Left ventricle myocardium inferior (tissue), 1 donor: Measurements from ENCODE around the gene HNF1B. TPM values are rescaled to one million over a fixed set of nuclear protein-coding genes. Genes with fewer than 3 reads are reported as not detected.
A peak's percentile ranks its signal among the peaks of the same experiment; 100 is the strongest.

Experiments
- DNase-seq: peaks from one replicate; pipeline ENCODE4 v3.0.0-alpha.2; 2020
- H3K27ac ChIP-seq: fragments of 200-600 bp; replicated peaks from 2 replicates; pipeline ENCODE4 v1.8.0; 2021
- H3K27me3 ChIP-seq: fragments of 200-600 bp; 2 replicates; pipeline ENCODE4 v1.8.0; 2021; ENCODE audit warnings: low read depth
- H3K36me3 ChIP-seq: fragments of 200-600 bp; 2 replicates; pipeline ENCODE4 v1.8.0; 2021
- H3K4me1 ChIP-seq: fragments of 200-600 bp; 2 replicates; pipeline ENCODE4 v1.8.0; 2021
- H3K4me3 ChIP-seq: fragments of 200-600 bp; 2 replicates; pipeline ENCODE4 v1.8.0; 2021; ENCODE audit warnings: mild to moderate bottlenecking, moderate library complexity
- H3K9me3 ChIP-seq: fragments of 200-600 bp; replicated peaks from 2 replicates; pipeline ENCODE4 v1.8.0; 2021
- intact Hi-C: fragments of 100-400 bp; cut with micrococcal nuclease; formaldehyde crosslinking; loops from one replicate; pipeline ENCODE4 v1.11.0; 2022
- total RNA-seq: library from RNA; stranded (reverse); fragmentation: NEBNext Ultra II Directional; extraction: Animal tissue kit (Norgen Biotek cat#: 25700); gene quantifications from one replicate; pipeline ENCODE4 v1.2.1, GENCODE V29; 2021
- TF ChIP-seq, protein P1 (sequence below): fragments of 200-600 bp; IDR thresholded peaks from 2 replicates; pipeline ENCODE4 v1.8.0; 2021; ENCODE audit warnings: antibody characterized with exemption, mild to moderate bottlenecking, borderline replicate concordance
- donor health status: DM: no; HTN: yes; CAD: no; lungs with severe emphysema.

HNF1B gene
- total RNA-seq, 1 donor from 2014 or later = not detected

DNA sequence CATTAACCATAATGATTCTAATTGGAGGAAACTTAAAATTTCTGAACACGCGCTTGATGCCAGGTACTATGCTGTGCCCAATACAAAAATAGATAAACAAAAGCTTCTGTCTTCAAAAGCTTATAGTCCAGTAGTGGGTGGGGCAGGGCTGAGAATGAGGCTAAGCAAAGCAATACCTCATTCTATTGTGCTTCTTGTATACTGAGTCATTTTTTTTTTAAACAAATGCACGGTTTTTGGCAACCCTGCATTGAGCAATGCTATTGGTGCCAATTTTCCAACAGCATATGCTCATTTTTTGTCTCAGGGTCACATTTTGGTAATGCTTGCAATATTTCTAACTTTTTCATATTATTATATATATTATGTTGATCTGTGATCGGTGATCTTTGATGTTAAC lies 34.7 kb upstream of the HNF1B start:
- Histone ChIP-seq H3K27ac (no peak overlapping the region), H3K36me3 (no peaks in the 10 kb centered on the region), H3K4me3 (no peak overlapping the region), H3K9me3 (no peaks in the 10 kb centered on the region), H3K4me1 (no peaks in the 10 kb centered on the region), H3K27me3 (peaks cover 34% of the 10 kb centered on the region)
- TF ChIP-seq, protein P1, sequence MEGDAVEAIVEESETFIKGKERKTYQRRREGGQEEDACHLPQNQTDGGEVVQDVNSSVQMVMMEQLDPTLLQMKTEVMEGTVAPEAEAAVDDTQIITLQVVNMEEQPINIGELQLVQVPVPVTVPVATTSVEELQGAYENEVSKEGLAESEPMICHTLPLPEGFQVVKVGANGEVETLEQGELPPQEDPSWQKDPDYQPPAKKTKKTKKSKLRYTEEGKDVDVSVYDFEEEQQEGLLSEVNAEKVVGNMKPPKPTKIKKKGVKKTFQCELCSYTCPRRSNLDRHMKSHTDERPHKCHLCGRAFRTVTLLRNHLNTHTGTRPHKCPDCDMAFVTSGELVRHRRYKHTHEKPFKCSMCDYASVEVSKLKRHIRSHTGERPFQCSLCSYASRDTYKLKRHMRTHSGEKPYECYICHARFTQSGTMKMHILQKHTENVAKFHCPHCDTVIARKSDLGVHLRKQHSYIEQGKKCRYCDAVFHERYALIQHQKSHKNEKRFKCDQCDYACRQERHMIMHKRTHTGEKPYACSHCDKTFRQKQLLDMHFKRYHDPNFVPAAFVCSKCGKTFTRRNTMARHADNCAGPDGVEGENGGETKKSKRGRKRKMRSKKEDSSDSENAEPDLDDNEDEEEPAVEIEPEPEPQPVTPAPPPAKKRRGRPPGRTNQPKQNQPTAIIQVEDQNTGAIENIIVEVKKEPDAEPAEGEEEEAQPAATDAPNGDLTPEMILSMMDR = no peak
- intact Hi-C loops = no loop called here
- no peak for DNase-seq

DNA sequence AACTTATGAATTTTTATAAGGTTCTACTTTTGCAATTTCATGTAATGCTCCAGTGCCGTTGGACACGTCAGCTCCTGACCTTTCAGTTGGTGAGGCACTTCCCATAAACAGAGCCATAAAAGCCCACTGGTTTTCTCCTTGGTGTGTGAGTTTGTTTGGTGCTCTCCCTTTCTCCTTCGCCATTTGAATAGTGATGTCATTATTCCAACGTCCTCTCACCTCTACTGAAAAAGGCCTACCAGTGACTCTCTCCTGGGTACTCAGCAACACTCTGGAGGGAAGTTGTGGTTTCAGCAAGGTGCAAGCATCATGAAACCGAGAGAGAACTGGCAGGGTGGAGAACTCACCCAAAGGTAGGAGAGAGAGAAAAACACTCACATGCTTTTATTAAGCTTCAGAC lies 29.6 kb upstream of the HNF1B start:
- TF ChIP-seq, protein P1 = no peak
- H3K27ac ChIP-seq = no peak overlapping the region
- intact Hi-C loops = no loop called here
- peaks cover 49% of the 10 kb centered on the region for H3K27me3 ChIP-seq
- H3K4me1 ChIP-seq = no peaks in the 10 kb centered on the region
- H3K4me3 ChIP-seq = no peak overlapping the region
- DNase-seq = no peak
- H3K9me3 ChIP-seq = no peaks in the 10 kb centered on the region
- no peaks in the 10 kb centered on the region for H3K36me3 ChIP-seq

DNA sequence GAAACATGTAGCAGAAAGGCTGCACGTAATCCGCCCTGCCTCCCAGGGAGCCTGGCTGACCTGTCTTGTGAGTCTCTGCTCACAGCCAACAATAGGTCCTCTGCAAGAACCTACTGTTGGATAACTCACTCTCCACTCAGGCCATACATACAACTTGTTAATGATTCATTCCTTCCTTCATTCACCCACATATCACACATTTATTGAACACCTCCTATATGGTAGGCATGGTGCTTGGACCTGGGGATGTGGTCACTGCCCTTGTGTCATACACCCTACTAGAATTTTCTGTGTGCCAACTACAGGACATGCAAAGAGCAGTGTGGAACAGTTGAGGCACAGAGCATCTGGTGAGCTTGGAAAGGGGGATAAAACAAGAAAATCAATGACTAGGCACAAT lies 28.1 kb upstream of the HNF1B start:
- peaks cover 10% of the 10 kb centered on the region for H3K9me3 ChIP-seq
- H3K27me3 ChIP-seq = peaks cover 46% of the 10 kb centered on the region
- H3K4me3 ChIP-seq = no peak overlapping the region
- DNase-seq = no peak
- H3K4me1 ChIP-seq = no peaks in the 10 kb centered on the region
- no peak overlapping the region for H3K27ac ChIP-seq
- no peaks in the 10 kb centered on the region for H3K36me3 ChIP-seq
- TF ChIP-seq, protein P1 = no peak
- intact Hi-C loops = no loop called here

DNA sequence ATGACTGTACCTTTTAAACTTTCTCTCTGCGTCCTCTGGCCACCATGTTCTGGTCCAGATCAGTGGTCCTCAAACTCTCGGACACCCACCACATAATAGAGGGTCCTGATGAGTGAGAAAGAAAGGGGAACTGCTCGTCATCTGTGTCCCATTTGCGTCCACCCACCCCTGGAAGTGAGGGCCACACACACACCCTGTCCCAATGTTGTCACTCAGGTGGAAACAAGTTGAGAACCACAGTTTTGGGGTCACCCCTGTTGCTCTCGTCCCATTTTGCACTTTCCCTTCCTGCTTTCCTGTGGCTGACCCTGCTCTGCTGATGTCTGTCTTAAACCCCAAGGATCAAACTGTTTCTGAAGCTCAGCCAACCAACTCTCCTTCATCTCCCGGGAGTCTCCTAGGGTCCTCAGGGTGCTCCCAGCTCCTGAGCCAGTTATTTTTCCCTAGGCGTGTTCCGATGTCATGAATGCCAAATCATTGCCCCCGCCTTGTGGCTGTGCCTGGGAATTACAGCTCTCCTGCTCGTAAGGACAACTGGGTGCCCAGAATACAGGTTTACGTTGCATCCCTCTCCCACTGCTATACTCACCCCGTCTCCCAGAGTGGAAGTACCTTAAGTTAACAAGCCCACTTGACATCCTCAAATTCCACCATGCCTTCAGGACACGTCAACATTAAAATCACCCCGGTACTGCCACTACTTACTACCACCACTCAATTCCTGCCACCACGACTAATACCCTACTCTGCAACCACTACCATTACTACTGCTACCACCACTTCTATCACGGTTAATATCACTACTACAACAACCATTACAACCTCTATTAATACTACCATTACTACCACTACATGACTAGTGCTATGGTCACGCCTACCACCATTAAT lies 26.0 kb upstream of the HNF1B start:
- DNase-seq = peak; percentile 29
- H3K36me3 ChIP-seq = no peaks in the 10 kb centered on the region
- H3K4me3 ChIP-seq = no peak overlapping the region
- peaks cover 15% of the 10 kb centered on the region for H3K9me3 ChIP-seq
- TF ChIP-seq, protein P1 = peak; percentile 66
- peaks cover 54% of the 10 kb centered on the region for H3K27me3 ChIP-seq
- intact Hi-C loops = no loop called here
- H3K27ac ChIP-seq = no peak overlapping the region
- H3K4me1 ChIP-seq = no peaks in the 10 kb centered on the region

DNA sequence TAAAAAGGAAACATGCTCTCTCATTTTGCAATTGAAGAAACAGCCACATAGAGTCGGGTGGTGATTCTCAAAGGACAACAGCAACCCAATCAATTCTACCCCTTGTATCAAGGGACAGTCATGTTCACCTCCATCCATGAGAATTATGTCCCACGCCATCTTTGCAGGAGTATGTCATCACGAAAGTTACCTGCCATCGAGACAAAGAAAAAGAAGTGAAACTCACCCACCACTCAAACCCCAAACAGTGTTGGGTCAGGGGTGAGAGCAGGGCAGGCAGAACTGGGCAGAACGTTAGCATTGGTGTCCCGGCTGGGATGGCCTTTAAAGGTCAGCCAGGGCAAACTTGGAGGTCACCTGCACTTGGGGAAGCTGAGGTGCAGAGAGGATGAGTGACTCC lies 24.2 kb upstream of the HNF1B start:
- DNase-seq = no peak
- TF ChIP-seq, protein P1 = no peak
- Histone ChIP-seq H3K36me3 (no peaks in the 10 kb centered on the region), H3K9me3 (peaks cover 15% of the 10 kb centered on the region), H3K4me3 (no peak overlapping the region), H3K4me1 (no peaks in the 10 kb centered on the region), H3K27ac (no peak overlapping the region), H3K27me3 (peaks cover 69% of the 10 kb centered on the region)
- intact Hi-C loops = no loop called here
